ENCODE data around the gene SLC5A10. TPM values are rescaled to one million over a fixed set of nuclear protein-coding genes. Genes with fewer than 3 reads are reported as not detected.

The SLC5A10 gene
- total RNA-seq, 1 experiment from 2014 or later, result not detected

DNA sequence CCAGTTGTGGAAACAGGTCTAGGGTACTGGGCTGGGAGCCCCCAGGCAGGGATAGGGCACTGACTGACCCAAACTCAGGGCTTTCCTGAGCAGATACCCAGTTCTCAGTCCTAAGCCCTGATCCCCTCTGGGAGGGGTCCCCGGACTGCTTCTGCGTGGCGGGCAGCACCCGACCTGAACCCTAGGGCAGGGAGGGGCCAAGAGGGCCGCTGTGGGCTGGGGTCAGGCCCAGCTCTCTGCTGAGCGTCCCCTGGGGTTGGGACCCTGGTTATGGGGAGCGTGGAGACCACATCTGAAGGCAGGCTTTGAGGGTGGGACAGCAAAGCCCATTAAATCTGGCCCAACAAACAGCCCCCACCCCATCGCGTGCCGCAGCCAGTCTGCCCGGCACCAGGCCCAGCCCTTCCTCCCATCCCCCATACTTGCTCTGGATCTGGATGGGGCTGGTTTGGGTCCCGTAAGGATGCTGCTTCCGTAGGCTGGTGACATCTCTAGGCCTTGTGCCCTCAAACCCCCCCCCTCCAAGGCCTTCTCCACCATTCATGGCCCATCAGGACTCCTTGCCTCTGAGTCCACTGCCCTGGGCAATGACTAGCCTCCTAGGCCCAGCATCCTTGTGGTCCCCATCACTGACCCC, 53.3 kb downstream of the SLC5A10 start:
- H3K4me1 Mint-ChIP-seq, result peaks cover 16 to 29% of the 10 kb centered on the region in 2 experiments
- no peak overlapping the region for H4K91ac ChIP-seq (ENCODE audit: insufficient read length, low read depth, low read length)
- no CpG with 5 or more reads among the region's 13 CpGs for WGBS (ENCODE audit: extremely low coverage, insufficient read length, low lambda C conversion rate)
- no peak overlapping the region for H4K5ac ChIP-seq (ENCODE audit: insufficient read length, low read depth, low read length)
- H3K4me3 Mint-ChIP-seq, result peak overlapping the region; percentile 70 to 79
- no peaks in the 10 kb centered on the region for H4K20me1 ChIP-seq (ENCODE audit: control insufficient read depth, insufficient read depth, insufficient read length)
- peaks cover 9% of the 10 kb centered on the region for H3K79me1 ChIP-seq (ENCODE audit: insufficient read depth, low read depth, low read length, poor library complexity, severe bottlenecking)
- no peak for DNase-seq
- H3K56ac ChIP-seq (ENCODE audit: insufficient read length, low read depth, low read length), result no peak overlapping the region
- H2BK120ac ChIP-seq (ENCODE audit: low read depth, low read length, poor library complexity, severe bottlenecking), result no peak overlapping the region
- H2BK5ac ChIP-seq (ENCODE audit: insufficient read length, low read length), result no peak overlapping the region
- peak overlapping the region; percentile 43 for H3K18ac ChIP-seq (ENCODE audit: insufficient read length, low read depth, low read length)
- no peak overlapping the region for H3K27ac ChIP-seq (ENCODE audit: insufficient read length, low read depth, low read length)
- H3K27me3 Mint-ChIP-seq (ENCODE audit: low read depth), result peaks cover 5% of the 10 kb centered on the region; the same call in 1 of the 2 replicates
- H3K23ac ChIP-seq (ENCODE audit: insufficient read length, low read depth, low read length), result no peak overlapping the region
- no peak overlapping the region for H4K8ac ChIP-seq (replicated peaks; ENCODE audit: insufficient read length, low read depth, low read length)
- no peaks in the 10 kb centered on the region for H3K9me3 ChIP-seq (ENCODE audit: control insufficient read depth, low read depth, low read length)
- H3K9me3 Mint-ChIP-seq, result peaks cover 3 to 8% of the 10 kb centered on the region in 2 experiments; a peak in 4 of 5 replicates
- H3K4me1 ChIP-seq (ENCODE audit: insufficient read depth, low read length), result no peaks in the 10 kb centered on the region; the same call in 1 of the 2 replicates
- H3K36me3 Mint-ChIP-seq (ENCODE audit: insufficient read depth in 1 of 3, low read depth in 3 of 3), result peaks cover 0 to 27% (median 21%) of the 10 kb centered on the region in 3 experiments; a peak in 6 of 7 replicates
- H3T11ph ChIP-seq (ENCODE audit: low read length), result no peak overlapping the region
- H2AK5ac ChIP-seq (ENCODE audit: insufficient read length, low read length), result no peak overlapping the region
- no peak overlapping the region for H2BK20ac ChIP-seq (ENCODE audit: low read depth, low read length, poor library complexity, severe bottlenecking)
- TF ChIP-seq, protein P1, sequence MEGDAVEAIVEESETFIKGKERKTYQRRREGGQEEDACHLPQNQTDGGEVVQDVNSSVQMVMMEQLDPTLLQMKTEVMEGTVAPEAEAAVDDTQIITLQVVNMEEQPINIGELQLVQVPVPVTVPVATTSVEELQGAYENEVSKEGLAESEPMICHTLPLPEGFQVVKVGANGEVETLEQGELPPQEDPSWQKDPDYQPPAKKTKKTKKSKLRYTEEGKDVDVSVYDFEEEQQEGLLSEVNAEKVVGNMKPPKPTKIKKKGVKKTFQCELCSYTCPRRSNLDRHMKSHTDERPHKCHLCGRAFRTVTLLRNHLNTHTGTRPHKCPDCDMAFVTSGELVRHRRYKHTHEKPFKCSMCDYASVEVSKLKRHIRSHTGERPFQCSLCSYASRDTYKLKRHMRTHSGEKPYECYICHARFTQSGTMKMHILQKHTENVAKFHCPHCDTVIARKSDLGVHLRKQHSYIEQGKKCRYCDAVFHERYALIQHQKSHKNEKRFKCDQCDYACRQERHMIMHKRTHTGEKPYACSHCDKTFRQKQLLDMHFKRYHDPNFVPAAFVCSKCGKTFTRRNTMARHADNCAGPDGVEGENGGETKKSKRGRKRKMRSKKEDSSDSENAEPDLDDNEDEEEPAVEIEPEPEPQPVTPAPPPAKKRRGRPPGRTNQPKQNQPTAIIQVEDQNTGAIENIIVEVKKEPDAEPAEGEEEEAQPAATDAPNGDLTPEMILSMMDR (conservative IDR thresholded peaks at IDR 0.05), result no peak
- H3K4ac ChIP-seq (ENCODE audit: low read depth, low read length), result no peak overlapping the region
- H3K4me2 ChIP-seq (ENCODE audit: insufficient read depth, insufficient read length, low read length), result peak overlapping the region; percentile 77
- peak overlapping the region in 1 of 3 experiments; percentile 23; a peak in 1 of 7 replicates for H3K27ac Mint-ChIP-seq
- no peak overlapping the region for H2BK15ac ChIP-seq (ENCODE audit: low read depth, low read length)
- H2AFZ ChIP-seq (ENCODE audit: low read length), result no peak overlapping the region
- no peak overlapping the region for H2BK12ac ChIP-seq (ENCODE audit: insufficient read length, low read depth, low read length)
- no peaks in the 10 kb centered on the region for H3K27me3 ChIP-seq (ENCODE audit: insufficient read depth, low read length)
- H3K9ac ChIP-seq (ENCODE audit: extremely low read depth, insufficient read length, low read length), result peak overlapping the region; percentile 55
- H3K23me2 ChIP-seq (ENCODE audit: insufficient read length, low read depth, low read length, poor library complexity, severe bottlenecking), result peaks cover 12% of the 10 kb centered on the region
- peaks cover 4% of the 10 kb centered on the region; the same call in 1 of the 2 replicates for H3K79me2 ChIP-seq (ENCODE audit: insufficient read depth, low read length)
- H3K14ac ChIP-seq (ENCODE audit: insufficient read depth, low read length), result 0 out of 2 replicates have a peak overlapping the region, but pooled peaks have one; percentile 54
